Non-pigmented ciliary epithelial cell (primary cell): ENCODE results near the gene LHX4.

Experiments used
- DNase-seq: peaks from one replicate; pipeline ENCODE4 v3.0.0-alpha.2; 2010; ENCODE audit warnings: low read depth

Gene LHX4

DNA sequence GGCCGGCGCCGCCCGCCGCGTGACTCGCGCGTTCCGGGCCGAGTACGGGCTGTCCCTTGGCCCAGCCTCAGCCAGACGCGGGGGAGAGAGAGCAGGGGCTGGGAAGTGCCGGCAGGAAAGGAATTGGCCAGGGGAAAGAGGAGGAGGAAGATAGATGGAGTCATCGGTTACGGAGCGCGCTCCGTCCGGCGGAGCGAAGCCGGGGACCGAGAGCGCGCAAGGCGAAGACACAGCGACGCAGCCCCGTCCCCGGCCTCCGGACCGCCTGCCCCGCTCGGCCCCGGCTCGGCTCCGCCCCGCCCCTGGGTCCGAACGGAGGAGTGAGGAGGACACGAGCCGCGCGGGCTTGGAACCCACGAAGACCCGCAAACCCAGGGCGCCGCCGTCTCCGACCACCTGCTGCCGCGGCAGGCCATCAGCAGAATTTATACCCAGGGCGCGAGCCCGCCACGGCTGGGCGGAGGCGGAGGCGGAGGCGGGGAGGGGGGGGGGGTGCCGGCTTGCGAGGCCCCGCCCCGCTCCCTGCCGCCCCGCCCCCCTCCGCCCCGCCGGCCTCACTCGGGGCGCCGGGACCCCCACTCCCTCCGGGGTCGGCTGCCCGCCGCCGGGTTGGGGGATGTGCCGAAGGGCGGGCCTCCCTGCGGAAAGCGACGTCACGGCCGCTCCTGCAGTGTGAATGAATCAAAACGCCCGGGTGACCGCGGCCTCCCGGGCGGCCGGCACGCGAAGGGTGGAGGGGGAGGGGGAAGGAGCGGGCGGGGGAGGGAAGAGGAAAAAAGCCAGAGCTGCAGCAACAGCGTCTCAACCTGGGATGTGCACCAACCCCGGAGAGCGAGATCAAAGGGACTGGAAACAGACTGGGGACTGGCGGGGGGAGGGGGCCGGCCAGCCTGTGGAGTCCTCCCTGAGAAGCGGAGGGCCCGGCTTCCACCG, at the start of gene LHX4:
TSS of gene LHX4 (plus strand) at position 782 of the 933 bp plus-strand sequence. CDS start 266 bp downstream, outside the sequence.
- no peak for DNase-seq

DNA sequence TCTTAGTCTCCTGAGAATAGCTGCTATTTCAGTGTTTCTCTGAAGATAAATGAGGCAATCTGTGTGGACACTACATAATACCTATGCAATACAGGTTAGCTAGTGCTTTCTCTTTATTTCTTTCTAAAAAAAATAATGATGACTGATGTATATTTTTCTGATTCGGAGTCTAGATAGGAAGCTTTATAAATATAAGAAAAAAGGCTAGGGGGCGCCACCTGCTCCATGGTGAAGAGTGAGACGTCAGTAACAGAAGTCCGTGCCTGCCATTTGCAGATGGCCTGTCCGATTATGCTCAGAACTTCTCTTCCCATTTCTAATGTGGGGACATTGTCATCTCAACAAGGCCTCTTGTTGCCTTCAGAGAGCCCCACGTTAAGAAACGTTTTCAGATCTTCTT, 49.0 kb upstream of the LHX4 start:
- DNase-seq = no peak

DNA sequence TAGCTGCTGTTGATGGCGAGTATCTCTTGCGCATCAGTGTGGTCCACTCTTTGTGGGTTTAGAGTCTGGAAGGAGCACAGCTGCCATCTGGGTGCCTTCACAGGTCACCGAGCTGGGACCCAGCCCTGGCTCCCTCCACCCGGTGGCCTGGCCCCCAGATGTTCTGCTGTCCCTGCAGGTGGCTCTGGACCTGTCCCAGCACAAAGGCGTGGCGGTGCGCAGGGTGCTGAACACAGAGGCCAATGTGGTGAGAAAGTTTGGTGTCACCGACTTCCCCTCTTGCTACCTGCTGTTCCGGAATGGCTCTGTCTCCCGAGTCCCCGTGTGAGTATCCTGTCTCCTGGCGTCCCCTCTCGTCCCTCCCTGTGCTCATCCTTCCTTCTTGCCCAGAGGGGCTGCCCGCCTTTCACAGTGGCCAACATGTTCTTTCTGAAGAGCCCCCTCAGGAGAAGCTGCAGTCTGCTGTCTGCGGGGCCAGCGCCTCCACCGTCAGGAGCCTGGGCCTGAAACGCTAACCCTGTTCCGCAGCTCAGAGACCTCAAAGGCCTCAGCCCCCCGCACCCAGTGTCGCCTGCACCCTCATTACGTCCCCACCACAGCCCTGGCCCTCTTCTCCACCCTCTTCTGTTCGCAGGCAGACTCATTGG, 47.9 kb upstream of the LHX4 start:
- no peak for DNase-seq

DNA sequence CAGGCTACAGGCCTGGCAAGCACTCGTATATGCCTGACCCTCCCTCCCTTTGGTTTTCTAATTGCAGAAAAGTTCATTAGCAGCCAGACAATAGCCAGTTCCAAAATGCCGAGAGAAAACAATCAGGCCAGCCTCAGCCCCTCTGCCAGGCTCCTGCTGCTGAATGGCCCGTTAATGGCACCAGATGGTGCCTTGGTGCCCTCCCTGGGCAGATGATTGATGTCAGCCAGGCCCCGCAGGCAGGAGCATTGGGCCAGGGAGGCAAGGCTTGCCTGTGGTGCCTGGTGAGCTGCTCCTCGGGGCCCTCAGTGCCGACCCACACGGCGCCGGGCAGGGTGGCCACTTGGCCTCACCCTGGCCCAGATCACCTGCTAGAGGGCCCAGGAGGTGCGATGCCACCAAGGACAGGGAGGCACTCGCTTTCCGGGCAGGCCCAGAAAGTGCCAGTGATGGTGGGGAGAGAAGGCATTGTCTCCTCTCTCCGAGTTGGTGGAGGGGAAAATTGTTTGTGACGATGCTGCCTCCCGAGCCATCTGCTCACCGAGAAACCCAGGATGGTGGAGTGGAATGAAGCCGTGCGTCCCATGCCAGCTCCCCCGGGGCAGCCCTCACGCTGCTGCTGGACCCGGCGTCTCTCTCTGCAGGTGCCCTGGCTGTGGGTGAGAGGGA, 47.3 kb upstream of the LHX4 start:
- DNase-seq = no peak

DNA sequence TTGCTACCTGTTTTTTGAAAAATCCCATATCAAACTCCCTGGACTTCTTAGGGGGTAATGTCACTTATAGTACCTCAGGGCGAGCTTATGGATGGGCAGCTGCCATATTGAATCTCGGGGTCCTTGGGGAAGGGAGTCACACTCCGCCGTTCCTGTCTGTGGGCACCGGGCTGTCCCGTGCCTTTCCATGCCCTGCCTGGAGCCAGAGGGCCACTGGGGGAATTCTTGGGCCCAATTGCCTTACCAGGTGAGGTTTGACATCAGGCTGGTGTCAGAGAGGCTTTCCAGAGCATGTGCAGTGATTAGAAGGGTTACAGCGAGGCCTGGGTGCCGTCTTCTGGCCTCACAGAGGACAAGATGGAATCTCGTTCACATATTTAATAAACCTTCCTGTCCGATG, 46.6 kb upstream of the LHX4 start:
- no peak for DNase-seq

DNA sequence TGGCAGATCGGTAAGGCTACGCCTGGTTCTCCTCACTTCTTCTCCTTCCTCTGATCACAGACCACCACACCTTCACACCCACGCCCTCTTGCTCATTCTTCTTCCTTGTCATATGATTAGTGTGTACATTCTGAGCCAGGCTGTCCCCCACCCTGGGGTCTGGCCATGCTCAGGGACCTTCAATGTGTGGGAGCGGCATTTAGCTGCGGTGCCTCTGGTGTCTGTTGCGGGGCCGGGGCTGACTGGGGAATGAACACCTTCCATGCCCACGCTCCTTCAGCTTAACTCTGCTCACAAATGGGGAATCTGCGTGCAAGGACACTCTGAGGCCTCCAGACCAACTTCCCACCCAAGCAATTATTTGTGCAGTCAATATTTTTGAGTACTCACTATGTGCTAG, 46.0 kb upstream of the LHX4 start:
- no peak for DNase-seq

DNA sequence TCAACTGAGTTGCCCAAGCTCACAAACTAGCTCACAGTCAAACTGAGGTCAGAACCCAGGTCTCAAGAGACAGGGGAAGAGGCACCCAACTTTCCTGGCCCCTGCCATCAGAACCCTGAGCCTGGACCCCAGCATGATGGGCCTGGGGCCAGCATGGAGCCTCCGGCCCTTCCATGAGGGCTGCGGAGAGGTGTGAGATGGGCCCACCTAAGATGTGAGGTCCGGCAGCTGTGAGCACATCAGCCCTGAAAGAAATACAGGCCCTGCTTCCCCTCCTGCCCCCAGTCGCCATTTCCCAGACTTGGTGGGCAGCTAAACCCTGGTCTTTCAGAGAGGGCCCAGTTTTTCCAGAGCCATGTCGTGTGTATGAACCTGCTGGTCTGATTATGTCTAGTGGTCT, 44.8 kb upstream of the LHX4 start:
- DNase-seq = no peak

DNA sequence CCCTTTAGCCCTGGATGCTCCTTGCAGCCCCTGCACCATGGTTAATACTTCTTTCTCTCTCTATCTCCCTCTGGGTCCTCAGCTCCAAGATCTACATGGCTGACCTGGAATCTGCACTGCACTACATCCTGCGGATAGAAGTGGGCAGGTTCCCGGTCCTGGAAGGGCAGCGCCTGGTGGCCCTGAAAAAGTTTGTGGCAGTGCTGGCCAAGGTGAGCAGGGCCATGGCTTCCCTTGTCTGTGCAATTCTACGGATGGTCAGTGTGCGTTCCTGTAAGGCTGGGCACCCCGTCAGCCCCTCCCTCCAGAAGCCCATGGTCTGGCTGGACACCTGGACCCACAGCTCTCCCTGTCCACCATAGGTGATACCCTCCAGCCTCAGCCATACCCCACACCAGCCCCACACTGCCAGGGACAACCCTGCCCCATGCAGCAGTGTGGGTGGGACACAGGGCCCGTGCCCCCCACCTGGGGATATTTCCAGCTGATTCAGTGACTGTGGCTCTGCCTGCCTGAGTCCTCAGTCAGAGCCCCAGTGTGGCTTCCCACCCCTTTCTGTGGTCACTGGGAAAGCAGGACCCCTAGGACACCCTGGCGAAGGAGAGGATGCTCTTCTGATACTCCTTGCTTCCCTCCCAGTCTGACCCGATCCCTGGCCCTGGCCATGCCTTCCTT, 44.0 kb upstream of the LHX4 start:
- DNase-seq = no peak

DNA sequence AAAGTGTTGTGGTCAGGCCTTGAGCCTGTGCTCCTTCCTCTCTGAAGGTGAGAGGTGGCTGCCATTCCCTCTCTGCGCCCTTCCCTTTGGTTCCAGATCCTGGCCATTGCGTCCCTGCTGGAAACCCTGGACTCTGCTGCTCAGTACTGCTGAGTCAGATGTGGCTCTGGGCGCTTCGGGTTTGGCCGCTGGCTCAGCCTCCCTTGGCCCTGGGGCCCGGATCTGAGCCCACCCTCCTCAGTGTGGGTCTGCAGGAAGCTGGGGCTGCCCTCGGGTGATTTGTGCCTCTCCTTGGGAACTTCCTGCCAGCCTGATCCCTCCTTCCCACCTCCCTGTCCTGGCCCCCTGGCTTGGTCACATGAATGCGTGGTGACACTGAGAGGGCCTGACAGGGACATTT, 43.2 kb upstream of the LHX4 start:
- no peak for DNase-seq

DNA sequence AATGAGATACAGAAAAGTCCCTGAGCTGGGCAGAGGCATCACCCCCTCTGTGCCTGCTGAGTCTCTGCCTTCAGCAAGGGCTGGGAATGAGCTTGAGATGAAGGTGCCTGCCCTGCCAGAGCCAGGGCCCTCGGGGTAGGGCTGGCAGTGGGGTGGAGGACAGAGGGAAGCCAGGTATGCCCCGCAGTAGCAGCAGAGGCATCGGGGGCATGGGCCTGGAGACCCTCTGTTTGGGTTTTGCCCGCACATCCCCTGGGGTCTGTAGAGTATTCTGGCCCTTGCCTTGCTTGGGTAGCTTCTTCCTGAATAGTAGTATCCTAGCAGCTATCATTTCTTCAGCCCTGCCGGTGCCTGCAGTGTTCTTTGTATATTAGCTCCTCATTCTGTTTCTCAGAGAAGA, 42.4 kb upstream of the LHX4 start:
- no peak for DNase-seq

DNA sequence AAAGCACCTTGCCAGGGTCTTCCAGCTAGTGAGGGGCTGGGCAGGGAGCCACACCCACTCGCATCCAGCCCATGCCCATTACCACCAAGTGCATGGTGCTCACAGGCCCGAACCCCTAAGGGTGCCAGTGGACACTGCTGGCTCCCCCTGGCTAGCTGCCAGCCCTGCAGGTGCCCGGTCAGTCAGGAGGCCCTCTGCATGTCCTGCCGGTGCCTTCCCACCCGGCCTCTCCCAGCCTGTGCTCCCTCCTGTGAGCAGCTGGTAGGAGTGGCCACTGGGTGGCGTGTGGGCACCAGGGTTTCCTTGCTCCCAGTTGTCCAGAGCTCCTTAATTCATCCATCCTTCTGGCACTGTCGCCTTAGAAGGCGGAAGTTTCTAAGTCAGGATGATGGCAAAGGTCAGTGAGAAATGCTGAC, 42.0 kb upstream of the LHX4 start:
- DNase-seq = no peak

DNA sequence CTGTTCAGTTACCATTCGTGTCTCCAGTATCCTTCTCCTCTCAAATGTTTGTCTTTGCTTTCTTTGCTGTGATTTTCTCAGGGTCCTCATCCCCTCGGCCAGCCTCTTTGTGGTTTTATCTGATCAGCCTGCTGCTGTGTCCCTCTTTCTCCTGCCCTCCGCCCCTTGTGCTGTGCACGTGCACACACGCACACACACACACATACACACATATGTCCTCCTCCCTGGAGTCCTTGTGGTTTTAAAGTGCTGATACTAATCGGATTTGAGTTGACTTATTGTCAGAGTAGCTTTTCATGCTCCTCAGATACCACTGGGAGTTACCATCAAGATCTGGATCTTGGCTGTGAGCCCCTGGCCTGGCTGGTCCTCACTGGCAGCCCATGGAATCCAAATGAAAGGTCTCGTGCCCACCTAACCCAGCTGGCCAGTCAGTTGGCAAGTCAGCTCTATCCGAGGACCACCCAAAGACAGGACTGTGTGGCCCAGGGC, 41.3 kb upstream of the LHX4 start:
- no peak for DNase-seq

DNA sequence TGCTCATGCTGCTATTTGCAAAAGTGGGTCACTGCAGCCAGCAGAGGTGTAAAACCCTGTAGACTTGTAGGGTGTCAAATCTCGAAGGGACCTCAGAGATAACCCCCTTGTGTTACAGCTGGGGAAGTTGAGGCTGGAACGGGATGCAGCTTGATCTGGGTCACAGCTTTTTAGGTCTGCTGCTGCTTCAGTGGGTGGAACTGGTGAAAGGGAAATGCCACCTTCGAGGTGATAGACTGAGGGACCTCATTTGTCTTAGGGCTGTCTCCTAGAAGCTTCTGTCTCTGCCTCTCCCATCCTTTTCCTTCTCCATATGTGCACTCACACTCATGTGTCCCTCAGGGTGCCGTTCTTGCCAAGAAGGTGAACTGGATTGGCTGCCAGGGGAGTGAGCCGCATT, 40.0 kb upstream of the LHX4 start:
- no peak for DNase-seq

DNA sequence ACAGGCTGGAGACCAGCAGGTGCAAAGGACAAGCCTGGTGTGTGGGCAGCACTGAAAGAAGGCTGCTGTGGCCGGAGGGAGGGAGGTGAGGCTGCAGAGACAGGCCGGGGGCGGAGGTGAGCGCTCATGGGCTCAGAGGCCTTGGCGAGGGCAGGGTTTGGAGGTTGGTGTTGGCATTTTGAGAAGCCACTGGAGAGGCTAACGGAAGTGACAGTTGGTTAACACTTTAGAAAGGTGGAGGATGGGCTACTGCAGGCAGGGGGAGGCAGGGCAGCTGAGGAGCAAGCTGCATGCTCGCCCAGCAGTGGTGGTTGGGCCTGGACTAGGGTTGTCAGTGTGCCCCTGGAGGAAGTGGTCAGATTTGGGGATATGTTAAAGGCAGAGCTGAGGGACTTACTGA, 37.9 kb upstream of the LHX4 start:
- DNase-seq = no peak

DNA sequence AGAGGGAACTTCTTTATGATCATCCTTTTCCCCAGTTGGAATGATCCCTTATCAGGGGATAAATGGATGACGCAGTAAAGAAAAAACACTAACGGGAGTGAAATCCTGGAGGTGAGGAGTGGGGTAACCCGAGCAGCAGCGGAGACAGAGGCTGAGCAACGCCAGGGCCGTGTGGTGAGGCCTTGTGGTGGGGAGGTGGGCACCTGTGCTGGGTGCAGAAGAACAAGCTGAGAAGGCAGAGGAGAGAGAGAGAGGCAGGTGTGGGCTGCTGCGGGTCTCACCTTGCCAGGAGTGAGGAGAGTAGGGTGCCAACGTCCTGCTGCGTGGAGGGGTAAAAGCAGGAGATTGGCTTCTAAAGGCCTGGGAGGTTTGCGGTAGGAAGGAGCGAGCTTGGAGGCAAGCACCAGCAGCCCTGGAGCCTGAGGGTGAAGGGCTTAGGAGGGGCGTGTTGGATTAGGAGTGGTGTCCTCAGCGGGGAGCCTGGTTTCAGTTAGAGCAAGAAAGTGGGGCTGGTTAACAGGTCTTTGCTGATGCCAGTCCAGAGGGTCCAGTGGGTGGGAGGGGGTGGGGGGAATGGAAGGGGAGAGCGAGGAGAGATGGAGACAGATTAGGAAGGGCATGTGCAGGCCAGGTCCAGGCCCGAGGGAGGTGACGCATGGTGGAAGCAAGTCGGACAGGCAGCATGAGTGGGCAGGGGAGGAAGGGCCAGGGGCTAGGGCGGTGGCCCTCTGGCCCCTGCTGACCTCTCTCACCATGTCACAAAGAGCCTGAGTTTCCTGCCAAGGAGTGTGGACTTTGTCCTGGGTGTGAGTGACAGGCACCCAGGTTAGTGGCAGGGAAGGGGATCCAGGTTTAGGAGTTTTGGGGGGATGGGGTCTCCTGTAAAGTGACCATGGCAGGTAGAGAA, 36.7 kb upstream of the LHX4 start:
- DNase-seq = no peak

DNA sequence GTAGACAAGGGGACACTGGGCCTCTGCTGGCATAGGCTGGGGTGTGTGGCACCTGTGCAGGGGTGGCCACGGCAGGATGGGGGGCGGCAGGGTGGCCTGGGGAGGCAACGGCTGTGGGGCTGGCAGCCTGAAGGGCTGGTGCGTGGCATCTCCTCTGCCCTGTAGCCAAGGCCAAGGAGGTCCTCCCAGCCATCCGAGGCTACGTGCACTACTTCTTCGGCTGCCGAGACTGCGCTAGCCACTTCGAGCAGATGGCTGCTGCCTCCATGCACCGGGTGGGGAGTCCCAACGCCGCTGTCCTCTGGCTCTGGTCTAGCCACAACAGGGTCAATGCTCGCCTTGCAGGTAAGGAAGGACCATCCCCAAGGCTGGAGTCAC, 36.0 kb upstream of the LHX4 start:
- no peak for DNase-seq

DNA sequence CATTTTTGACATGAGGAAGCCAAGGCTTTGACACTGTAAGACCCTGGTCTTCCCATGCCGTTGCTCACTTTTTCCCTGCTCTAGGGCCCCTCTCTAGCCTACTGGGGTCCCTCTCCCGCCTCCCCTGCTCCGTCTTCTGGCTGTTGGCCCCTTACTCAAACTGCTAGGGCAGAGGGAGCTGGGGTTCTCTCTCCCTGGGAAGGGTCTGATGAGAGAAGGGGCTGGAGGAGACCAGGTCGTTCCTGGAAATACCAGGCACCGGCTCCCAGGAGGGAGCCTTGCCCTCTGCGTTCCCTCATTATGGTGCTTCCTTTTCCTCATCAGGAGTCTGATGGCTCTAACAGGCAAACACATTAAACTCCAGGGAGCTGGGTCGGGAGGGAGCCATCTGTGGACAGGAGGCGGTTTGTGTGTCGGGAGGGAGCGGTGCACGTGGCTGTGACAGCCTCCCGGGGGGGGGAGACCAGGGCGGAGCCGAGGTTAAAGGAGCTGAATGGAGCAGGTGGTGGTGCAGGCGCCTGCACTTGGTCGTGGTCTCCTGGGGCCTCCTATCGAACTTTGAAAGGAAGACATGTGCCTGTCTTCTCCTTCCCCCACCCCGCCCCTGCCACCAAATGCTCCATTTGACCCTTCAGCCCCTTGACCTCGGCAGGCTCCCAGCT, 35.4 kb upstream of the LHX4 start:
- no peak for DNase-seq

DNA sequence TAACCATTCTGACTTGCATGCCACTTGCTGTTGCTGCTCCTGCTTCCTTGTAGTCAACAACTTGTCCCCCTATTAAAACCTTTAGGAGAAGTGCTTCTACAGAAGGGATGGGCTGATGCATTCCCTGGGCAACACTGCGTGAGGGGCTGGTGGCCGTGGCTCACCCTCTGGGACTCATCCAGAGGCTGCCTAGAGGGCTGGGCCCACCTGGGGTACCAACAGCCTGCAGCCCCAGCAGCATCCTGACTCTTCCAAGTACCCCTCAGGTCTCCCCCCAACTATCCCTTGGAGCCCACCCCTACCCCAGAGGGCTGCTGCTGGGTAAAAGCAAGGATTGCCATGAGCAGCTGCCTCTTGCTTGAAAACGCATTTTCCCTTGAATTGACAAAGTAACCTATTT, 34.7 kb upstream of the LHX4 start:
- no peak for DNase-seq

DNA sequence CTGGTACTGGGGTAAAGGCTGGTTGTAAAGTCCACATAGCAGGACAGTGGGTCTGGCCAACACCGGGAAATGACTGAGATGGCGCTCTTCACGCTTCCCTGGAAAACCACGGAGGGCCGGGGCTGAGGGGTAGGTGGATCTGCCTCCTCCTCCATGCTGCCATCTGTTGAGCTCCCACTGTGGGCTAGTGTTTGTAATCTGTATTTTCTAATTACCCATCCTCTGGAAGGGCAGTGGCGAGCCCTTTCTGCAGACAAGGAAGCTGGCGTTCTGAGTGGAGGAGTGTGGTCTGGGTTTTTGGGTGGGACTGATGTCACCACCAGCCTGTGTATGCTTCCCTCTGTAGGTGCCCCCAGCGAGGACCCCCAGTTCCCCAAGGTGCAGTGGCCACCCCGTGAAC, 34.1 kb upstream of the LHX4 start:
- no peak for DNase-seq

DNA sequence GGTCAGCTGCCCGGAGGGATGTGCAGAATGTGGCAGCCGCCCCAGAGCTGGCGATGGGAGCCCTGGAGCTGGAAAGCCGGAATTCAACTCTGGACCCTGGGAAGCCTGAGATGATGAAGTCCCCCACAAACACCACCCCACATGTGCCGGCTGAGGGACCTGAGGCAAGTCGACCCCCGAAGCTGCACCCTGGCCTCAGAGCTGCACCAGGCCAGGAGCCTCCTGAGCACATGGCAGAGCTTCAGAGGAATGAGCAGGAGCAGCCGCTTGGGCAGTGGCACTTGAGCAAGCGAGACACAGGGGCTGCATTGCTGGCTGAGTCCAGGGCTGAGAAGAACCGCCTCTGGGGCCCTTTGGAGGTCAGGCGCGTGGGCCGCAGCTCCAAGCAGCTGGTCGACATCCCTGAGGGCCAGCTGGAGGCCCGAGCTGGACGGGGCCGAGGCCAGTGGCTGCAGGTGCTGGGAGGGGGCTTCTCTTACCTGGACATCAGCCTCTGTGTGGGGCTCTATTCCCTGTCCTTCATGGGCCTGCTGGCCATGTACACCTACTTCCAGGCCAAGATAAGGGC, 33.5 kb upstream of the LHX4 start:
- no peak for DNase-seq
